HK-2 (cell line): Measurements from ENCODE around the gene PLIN3.
"Not testable (repeated sequence)": the region's sequence is repeated elsewhere in the genome, so short reads cannot be mapped to it uniquely, and the experiment has no call there.

ENCODE experiments used
- DNase-seq: peaks from one replicate; pipeline ENCODE4 v3.0.0-alpha.2; 2018; ENCODE audit not compliant: unreplicated experiment

Gene PLIN3

DNA sequence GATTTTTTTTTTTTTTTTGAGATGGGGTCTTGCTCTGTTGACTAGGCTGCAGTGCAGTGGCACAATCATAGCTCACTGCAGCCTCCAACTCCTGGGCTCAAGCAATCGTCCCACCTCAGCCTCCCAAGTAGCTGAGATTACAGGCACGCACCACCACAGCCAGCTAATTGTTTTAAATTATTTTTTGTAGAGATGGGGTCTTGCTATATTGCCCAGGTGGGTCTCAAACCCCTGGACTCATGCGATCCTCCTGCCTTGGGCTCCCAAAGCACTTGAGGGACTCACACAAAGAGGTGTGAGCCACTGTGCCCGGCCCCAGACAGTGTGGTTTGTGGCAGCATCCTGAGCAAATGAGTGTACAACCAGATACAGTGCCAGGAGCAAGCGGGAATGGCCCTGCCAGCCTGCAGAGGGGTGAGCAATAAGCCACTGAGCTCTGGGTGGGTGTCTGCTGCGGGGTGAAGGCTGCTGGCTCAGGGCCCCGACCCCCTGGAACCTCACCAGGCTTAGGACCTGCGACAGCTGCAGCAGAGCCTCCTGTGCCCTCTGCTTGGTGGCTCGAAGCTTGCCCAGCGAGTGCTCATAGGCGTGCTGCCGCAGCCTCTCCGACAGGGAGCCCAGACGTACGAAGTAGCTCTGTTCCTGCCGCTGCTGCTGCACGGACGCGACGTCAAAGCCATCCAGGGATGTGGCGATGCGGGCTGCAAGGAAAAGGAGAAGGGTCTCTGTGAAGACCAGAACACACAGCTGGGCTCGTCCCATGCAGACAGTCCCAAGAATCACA is 20.1 kb downstream of the PLIN3 start:
- no peak for DNase-seq

DNA sequence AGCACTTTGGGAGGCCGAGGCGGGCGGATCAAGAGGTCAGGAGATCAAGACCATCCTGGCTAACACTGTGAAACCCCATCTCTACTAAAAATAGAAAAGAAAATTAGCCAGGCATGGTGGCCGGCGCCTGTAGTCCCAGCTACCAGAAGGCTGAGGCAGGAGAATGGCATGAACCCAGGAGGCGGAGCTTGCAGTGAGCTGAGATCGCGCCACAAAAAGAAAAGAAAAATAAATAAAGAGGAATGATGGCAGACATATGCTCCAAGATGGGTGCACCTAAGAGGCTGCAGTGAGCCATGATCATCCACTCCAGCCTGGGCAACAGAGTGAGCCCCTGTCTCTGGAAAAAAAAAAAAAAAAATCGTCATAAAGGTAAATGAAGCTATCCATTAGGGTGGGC is 21.5 kb downstream of the PLIN3 start:
- DNase-seq = peak; percentile 47

DNA sequence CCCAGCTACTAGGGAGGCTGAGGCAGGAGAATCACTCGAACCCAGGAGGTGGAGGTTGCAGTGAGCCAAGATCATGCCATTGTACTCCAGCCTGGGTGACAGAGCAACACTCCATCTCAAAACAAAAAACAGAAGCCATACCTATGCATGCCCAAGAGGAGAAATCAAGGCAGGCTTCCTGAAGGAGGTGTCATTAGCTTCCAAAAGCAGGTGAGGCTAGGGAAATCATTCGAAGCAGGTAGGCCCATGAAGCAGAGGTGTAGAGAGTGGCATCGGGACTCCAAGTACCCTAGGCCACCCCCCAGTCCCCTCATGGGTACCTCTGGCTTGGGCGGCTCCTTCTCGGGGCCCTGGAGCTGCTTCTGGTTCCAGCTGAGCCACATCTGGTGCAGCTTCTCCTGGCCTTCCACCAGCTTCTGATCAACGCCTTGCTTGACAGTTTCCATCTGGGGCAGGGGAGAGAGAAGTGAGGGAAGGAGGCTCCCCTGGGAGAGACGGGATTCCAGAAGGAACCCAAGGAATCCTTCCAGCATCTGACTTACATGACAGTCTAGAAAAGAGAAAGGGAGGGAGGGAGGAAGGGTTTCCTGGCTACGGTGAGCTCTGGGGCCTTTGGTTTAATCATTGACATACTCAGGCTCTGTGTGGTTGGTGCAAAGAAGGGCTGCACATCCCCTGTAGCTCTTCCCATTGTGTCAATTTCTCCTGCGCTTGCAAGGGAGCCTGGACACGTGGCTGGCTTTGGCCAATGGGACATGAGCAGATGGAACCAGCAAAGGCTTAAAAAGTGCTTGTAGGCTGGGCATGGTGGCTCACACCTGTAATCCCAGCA is 22.9 kb downstream of the PLIN3 start:
- peak; percentile 59 for DNase-seq

DNA sequence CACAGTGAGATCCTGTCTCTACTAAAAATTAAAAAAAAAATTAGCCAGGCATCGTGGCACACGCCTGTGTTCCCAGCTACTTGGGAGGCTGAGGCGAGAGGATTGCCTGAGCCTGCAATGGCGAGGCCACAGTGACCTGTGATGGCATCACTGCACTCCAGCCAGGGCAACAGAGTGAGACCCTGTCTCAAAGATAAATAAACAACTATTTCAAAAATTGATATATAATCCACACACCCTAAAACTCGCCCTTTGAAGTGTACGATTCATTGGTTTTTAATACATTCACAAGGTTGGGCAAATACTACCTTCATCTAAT is 23.9 kb downstream of the PLIN3 start:
- no peak for DNase-seq

DNA sequence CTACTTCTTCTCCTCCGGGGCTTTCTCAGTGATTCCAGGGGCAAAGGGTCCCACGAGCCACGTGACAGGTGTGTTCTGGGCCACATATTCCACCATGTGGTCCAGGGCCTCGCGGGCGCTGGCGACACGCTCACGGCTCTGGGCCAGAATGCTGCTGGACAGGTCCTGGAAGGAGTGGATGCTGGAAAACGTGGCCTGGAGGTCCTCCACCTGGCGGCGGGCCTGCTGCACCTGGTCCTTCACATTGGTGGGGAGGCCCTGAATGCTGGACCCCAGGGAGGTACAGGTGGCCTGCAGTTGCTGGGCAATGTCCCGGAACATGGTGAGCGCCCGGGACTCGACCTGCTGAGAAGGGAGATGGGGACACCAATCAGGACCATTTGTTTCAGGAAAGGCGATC is 28.3 kb downstream of the PLIN3 start:
- no peak for DNase-seq

DNA sequence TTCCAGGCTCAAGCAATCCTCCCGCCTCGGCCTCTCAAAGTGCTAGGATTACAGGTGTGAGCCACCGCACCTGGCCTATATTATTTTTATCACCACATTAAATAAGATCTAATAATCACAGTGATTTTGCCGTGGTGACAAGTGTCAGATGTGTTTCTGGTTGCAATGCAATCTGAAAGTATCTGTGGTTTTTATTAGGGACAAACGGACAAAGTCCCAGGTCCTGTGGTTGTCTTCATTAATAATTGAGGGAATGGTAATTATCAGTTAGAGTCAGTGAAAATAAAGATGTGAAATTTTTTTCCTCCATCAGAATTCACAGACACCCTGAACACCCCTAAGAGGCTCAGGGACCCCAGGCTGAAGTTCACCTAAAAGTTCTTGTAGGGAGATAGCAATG is 34.7 kb downstream of the PLIN3 start:
- no peak for DNase-seq

DNA sequence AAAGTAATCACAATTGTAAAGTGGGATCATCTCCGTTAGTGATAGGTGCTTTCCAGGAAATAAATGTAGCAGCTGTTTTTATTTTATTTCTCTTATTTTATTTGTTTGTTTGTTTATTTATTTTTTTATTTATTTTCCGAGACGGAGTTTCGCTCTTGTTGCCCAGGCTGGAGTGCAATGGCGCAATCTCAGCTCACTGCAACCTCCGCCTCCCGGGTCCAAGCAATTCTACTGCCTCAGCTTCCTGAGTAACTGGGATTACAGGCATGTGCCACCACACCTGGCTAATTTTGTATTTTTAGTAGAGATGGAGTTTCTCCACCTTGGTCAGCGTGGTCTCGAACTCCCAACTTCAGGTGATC is 35.5 kb downstream of the PLIN3 start:
- not testable (repeated sequence) for DNase-seq

DNA sequence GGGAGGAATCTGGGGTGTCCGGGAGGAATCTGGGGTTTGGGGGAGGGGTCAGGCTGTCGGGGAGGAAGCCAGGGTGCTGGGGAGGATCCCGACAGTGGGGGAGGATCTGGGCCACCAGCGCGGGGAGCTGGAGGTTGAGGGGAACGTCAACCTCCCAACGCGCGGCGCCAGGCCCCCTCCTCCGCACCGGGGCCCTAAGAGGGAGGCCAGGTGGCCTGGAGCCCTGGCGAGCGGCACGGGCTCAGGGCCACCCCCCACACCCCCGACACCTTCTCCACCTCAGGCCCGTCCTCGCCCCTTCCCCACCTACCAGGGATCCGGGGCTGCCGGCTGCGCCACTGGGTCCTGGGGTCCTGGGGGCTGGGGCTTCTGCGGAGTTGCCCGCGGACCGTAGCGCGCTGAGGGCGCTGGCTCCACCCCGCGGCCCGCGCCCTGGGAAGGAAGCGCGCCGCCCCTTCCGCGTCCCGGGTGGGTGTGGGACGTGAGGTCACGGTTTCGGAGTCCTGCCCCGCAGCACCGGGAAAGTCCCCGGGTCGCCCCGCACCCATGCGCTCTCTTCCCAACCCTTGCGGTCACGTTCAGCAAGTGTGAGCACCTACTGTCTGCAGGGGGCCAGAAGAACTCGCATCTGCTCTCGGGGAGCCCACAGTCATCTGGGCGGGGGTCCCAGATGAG is 36.0 kb downstream of the PLIN3 start, which contains the start of gene TICAM1:
TSS of gene TICAM1 (minus strand) at position 409 of the 675 bp plus-strand sequence. CDS start 13,335 bp downstream, outside the sequence.
- DNase-seq = peak; percentile 77

DNA sequence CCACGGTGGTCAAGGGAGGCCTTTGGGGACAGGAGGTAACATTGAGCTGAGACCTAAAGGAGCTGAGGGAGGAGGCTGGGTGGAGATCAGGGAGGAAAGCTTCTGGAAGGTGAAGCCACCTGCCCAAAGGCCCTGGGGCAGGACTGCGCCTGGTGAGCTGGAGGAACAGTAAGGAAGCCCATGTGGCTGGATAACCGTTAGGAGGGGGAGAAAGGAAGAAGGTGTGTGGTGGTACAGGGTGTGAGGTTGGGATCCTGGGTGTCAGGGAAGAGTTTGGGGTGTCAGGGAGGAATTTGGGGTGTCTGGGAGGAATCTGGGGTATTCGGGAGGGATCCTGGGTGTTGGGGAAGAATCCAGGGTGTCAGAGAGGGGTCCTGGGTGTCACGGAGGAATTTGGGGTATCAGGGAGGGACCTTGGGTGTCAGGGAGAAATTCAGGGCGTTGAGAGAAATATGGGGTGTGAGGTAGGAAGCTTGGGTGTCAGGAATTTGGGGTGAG is 36.6 kb downstream of the PLIN3 start:
- no peak for DNase-seq

DNA sequence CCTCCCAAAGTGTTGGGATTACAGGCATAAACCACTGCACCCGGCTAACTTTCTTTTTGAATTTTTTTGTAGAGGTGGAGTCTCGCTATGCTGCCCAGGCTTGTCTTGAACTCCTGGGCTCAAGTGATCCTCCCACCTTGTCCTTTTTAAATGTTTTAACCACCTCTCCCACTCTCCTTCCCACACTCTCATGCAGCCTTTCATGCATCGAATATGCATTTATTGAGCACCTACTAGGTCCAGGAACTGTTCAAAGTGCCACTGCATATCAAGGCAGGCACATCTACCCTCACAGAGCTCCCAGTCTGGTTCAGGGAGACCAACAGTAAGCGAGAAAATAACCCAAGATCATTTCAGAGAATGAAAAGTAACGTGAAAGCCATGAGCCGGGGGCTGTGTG is 37.1 kb downstream of the PLIN3 start:
- DNase-seq = no peak

DNA sequence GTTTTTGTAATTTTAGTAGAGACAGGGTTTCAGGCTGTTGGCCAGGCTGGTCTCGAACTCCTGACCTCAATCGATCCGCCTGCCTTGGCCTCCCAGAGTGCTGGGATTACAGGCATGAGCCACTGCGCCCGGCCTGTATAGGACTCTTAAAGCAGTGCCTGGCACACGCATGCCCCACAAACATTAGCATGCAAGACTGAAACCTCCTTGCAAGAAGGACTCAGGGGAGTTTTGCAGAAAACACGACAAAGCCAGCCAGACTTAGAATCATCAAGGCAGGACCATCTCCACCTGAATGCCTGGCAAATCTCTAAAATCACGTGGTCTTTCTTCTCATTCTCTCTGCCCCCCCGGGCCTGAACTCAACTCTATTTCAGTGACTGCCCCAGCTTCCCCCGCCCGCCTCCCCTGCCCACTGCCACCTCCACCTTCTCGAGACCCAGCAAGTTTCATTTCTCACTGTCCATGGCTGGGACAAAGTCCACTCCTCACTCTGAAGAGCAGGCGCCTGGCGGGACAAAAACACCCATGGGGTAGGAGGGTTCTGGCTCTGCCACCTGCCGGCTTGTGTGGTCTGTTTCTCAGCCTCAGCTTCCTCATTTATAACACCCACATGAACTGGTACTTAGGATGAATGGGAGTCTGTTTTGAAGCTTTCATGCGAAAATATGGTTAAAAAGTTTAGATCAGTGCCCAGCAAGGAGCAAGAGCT is 38.3 kb downstream of the PLIN3 start:
- DNase-seq = no peak

DNA sequence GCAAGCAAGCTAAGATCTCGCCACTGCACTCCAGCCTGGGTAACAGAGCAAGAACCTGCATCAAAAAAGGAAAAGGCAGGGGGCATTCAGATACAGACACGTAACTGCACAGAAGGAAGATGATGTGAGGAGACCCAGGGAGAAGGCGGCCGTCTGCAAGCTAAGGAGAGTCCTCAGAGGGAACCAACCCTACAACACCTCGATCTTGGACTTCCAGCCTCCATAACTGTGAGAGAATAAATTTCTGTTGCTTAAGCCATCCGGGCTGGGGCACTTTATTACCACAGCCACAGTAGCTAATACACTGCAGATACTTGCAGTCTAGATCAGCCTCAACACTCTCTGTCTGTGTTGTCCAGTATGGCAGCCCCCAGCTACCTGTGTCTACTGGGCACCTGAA is 43.9 kb downstream of the PLIN3 start:
- no peak for DNase-seq

DNA sequence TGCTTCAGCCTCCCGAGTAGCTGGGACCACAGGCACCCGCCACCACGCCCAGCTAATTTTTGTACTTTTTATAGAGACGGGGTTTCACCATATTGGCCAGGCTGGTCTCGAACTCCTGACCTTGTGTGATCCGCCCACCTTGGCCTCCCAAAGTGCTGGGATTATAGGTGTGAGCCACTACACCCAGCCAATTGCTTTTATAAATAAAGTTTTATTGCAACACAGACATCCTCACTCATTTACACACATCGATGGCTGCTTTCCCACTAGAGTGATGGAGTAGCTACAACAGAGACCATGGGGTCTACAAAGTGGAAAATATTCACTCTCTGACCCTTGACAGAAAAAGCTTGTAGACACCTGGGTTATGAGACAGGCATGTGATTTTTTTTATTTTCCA is 45.1 kb downstream of the PLIN3 start:
- not testable (repeated sequence) for DNase-seq

DNA sequence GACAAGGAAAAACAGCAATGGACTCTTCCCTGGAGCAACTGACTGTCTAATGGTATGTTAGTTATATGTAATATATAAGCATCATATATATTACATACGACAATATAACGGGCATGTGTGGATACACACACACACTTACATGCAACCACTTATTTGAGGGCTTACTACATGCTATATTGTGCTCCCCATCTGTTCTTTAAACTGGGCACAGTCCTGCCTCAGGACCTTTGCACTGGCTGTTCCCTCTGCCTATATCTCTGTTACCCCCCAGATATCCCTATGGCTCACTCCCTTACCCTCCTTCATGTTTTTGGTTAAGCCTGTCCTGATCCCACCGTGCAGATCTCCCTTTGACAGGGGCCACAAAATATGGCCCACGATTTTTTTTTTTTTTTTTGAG is 46.2 kb downstream of the PLIN3 start:
- DNase-seq = no peak

DNA sequence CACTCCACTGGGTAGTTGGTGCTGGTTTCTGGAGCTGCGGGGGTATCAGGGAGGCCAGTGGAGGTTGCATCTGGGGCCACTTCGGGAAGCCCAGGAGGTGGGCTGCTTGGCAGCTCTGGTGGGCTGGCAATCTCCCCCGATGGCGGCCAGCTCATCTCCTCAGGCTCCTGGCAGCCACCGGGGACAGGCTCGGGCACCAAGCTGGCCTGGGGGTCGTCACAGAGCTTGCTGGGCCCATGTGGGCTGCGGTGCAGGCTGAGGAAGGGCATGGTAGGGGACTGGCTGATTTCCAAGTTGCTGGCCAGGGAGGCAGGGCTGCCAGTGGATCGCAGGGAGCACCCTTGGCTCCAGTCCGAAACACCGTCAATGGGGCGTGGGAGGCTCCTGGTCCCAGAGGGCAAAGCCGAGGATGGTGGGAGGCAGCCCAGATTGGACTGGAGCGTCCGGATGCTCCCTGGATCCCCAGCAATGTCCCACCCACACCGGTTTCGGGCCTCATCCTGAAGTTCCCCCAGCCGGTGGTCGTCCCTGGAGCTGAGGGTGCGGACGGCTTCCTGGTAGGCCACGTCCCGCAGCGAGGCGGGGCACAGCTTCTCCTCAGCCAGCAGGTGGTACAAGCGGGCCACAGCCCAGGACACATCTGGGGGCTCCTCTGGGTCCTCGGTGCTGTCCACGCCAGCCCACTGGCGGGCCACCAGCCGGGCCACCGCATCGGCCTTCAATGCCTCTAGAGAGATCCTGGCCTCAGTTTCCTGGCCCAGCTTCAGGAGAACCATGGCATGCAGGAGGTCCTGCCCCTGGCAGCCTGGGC is 49.8 kb downstream of the PLIN3 start:
- no peak for DNase-seq

DNA sequence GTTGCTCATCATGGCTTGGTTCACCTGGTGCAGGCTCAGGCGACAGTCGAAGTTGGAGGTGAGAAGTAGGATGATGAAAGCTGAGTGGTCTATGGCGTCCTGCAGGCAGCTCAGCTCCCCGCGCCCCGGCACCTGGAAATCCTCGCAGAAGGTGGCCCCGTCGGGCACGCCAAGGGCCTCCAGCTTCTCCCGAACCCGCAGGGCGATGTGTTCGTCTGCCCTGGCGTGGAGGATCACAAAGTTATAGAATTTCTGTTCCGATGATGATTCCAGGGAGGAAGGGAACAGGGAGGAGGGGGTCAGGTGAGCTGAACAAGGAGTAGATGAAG is 50.6 kb downstream of the PLIN3 start:
- DNase-seq = no peak

DNA sequence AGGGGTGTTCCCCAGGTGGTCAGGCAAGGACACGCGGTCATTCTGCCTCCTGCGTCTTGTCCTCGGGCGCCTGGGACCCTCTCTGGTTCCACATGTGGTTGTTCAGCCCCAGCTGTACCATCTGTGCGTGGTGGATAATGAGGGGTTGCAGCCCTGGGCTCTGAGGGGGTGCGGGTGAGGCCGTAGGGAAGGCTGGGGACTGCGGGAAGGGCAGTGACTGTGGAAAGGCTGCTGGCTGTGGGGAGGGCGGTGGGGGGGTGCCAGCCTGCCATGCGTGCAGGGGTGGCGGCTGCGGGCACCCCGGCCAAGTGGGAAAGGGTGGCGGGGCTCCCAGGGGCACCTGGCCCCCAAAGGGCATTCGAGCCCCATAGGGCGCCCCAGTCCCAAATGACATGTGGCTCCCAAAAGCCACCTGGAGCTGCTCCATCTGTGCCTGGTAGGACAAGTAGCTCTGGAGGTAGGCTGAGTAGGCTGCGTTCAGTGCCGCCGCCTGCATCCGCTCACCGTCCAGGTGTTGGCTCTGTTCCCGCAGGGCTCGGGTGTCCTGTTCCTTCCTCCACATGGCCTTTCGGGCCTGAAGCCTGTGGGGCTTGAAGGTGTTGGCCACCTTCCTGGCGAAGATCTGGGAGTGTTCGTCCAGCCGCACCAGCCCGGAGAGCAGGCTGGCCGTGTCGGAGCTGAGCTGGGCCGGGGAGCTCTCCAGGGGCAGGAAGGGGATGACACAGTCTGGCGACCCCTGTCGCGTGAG is 51.1 kb downstream of the PLIN3 start:
- no peak for DNase-seq

DNA sequence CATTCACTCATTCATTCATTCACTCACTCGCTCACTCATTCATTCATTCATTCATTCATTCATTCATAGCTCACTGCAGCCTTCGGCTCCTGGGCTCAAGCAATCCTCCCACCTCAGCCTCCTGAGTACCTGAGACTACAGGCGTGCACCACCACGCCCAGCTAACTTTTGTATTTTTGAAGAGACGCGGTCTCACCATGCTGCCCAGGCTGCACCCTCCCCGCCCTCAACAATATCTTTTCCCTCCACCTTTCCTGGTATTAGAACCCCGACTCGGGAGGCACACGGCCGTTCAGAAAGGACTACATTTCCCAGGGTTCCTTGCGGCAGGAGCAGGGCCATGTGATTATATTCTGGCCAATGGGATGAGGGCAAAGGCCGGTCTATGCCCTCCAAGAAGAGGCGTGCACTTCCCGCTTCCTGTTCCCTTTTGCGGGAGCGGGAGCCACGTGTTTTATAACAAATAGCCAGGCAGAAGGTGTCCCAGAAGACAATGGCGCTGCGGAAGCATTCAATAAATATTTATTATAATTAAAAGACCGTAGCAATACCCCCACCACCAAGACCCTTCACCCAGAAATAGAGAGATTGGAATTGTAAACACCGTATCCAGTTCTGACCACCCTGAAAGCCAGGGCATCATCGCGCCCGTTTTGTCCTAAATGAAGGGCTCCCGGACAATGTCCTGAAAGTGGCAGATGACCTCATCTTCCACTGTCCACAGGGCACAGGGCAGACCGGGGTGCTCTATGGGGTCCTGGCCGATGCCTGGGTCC is 51.9 kb downstream of the PLIN3 start:
- peak; percentile 84 for DNase-seq

DNA sequence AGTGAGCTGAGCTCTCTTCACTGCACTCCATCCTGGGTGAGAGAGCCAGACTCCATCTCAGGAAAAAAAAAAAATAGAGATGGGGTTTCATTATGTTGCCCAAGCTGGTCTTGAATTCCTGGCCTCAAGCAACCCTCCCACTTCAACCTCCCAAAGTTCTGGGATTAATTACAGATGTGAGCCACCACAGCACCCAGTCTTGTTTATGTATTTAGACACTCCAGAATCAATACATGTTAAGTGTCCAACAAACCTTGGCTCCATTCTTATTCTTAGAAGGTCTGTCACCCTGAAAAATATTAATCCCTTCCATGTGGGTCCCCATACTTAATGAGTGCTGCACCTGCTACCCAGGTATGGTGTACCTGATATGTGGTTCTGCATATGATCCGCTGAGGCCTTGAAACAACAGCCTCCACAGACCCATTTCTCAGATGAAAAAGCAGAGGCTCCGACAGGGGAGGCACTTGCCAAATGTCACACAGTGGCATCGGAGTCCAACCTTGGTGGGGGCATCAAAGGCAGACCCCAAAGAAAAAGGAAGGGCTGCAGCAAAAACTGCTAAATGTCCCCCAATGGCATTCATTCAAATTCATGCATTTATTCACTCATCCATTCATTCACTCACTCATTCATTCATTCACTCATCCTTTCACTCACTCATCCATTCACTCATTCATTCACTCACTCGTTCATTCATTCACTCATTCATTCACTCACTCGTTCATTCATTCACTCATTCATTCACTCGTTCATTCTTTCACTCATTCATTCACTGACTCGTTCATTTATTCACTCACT is 52.6 kb downstream of the PLIN3 start:
- no peak for DNase-seq
